H9 (cell line): ENCODE results near the gene PDE8A. TPM values are rescaled to one million over a fixed set of nuclear protein-coding genes. Genes with fewer than 3 reads are reported as not detected.

Source experiments
- DNase-seq: peaks from one replicate; pipeline ENCODE4 v3.0.0-alpha.2; 2017
- H2AFZ ChIP-seq: one replicate; pipeline ENCODE4 v1.6.1; 2013; ENCODE audit warnings: mild to moderate bottlenecking, low read length, control low read depth, moderate library complexity
- H2AK5ac ChIP-seq: 2 replicates; pipeline ENCODE4 v1.6.1; 2013; ENCODE audit warnings: low read length, control low read depth, mixed read lengths; ENCODE audit not compliant: insufficient read length
- H2BK120ac ChIP-seq: one replicate; pipeline ENCODE4 v1.6.1; 2013; ENCODE audit warnings: low read depth, mild to moderate bottlenecking, low read length, control low read depth, inconsistent platforms; ENCODE audit not compliant: poor library complexity, severe bottlenecking
- H2BK12ac ChIP-seq: 2 replicates; pipeline ENCODE4 v1.6.1; 2013; ENCODE audit warnings: low read length, control low read depth, mixed read lengths, low read depth; ENCODE audit not compliant: insufficient read length
- H2BK15ac ChIP-seq: 2 replicates; pipeline ENCODE4 v1.6.1; 2013; ENCODE audit warnings: low read depth, low read length, control low read depth
- H2BK20ac ChIP-seq: one replicate; pipeline ENCODE4 v1.6.1; 2013; ENCODE audit warnings: low read depth, mild to moderate bottlenecking, low read length, control low read depth, inconsistent platforms; ENCODE audit not compliant: poor library complexity, severe bottlenecking
- H2BK5ac ChIP-seq: 2 replicates; pipeline ENCODE4 v1.6.1; 2013; ENCODE audit warnings: low read length, control low read depth, mixed read lengths; ENCODE audit not compliant: insufficient read length
- H3K14ac ChIP-seq: 2 replicates; pipeline ENCODE4 v1.6.1; 2013; ENCODE audit warnings: low read length, control low read depth; ENCODE audit not compliant: insufficient read depth
- H3K18ac ChIP-seq: 2 replicates; pipeline ENCODE4 v1.6.1; 2013; ENCODE audit warnings: low read depth, mild to moderate bottlenecking, mixed read lengths, low read length, control low read depth; ENCODE audit not compliant: insufficient read length
- H3K23ac ChIP-seq: 2 replicates; pipeline ENCODE4 v1.6.1; 2013; ENCODE audit warnings: low read length, control low read depth, mixed read lengths, low read depth; ENCODE audit not compliant: insufficient read length
- H3K23me2 ChIP-seq: 2 replicates; pipeline ENCODE4 v1.6.1; 2013; ENCODE audit warnings: low read depth, mild to moderate bottlenecking, mixed read lengths, low read length, control low read depth; ENCODE audit not compliant: insufficient read length, poor library complexity, severe bottlenecking
- H3K27ac ChIP-seq: 2 replicates; pipeline ENCODE4 v1.5.1; 2013; ENCODE audit warnings: low read length, control low read depth, mixed read lengths, low read depth; ENCODE audit not compliant: insufficient read length
- H3K27me3 ChIP-seq: 2 replicates; pipeline ENCODE4 v1.6.1; 2013; ENCODE audit warnings: low read length, control low read depth, inconsistent platforms; ENCODE audit not compliant: insufficient read depth
- H3K4ac ChIP-seq: 2 replicates; pipeline ENCODE4 v1.6.1; 2013; ENCODE audit warnings: low read depth, mild to moderate bottlenecking, control low read depth, inconsistent platforms, low read length, moderate library complexity
- H3K4me1 ChIP-seq: 2 replicates; pipeline ENCODE4 v1.6.1; 2013; ENCODE audit warnings: low read length, control low read depth, inconsistent platforms; ENCODE audit not compliant: insufficient read depth
- H3K4me2 ChIP-seq: 2 replicates; pipeline ENCODE4 v1.6.1; 2013; ENCODE audit warnings: low read length, control low read depth, mixed read lengths; ENCODE audit not compliant: insufficient read length, insufficient read depth
- H3K56ac ChIP-seq: 2 replicates; pipeline ENCODE4 v1.6.1; 2013; ENCODE audit warnings: low read depth, mild to moderate bottlenecking, mixed read lengths, low read length, control low read depth; ENCODE audit not compliant: insufficient read length
- H3K79me1 ChIP-seq: 2 replicates; pipeline ENCODE4 v1.6.1; 2013; ENCODE audit warnings: low read depth, mild to moderate bottlenecking, moderate library complexity, low read length, control low read depth, inconsistent platforms; ENCODE audit not compliant: insufficient read depth, poor library complexity, severe bottlenecking
- H3K79me2 ChIP-seq: 2 replicates; pipeline ENCODE4 v1.6.1; 2013; ENCODE audit warnings: low read length, control low read depth, inconsistent platforms; ENCODE audit not compliant: insufficient read depth
- H3K9ac ChIP-seq: 2 replicates; pipeline ENCODE4 v1.6.1; 2013; ENCODE audit warnings: low read length, control low read depth, mixed read lengths; ENCODE audit not compliant: insufficient read length; ENCODE audit errors: extremely low read depth
- H3K9me3 ChIP-seq: one replicate; pipeline ENCODE4 v1.6.1; 2013; ENCODE audit warnings: low read depth, low read length, inconsistent platforms; ENCODE audit not compliant: control insufficient read depth
- H3T11ph ChIP-seq: one replicate; pipeline ENCODE4 v1.6.1; 2013; ENCODE audit warnings: mild to moderate bottlenecking, low read length, control low read depth, inconsistent platforms
- H4K20me1 ChIP-seq: one replicate; pipeline ENCODE4 v1.6.1; 2013; ENCODE audit not compliant: control insufficient read depth, insufficient read length, insufficient read depth
- H4K5ac ChIP-seq: 2 replicates; pipeline ENCODE4 v1.6.1; 2013; ENCODE audit warnings: low read depth, mild to moderate bottlenecking, mixed read lengths, low read length, control low read depth; ENCODE audit not compliant: insufficient read length
- H4K8ac ChIP-seq: replicated peaks from 2 replicates; pipeline ENCODE4 v1.6.1; 2013; ENCODE audit warnings: low read length, control low read depth, mixed read lengths, low read depth; ENCODE audit not compliant: insufficient read length
- H4K91ac ChIP-seq: 2 replicates; pipeline ENCODE4 v1.6.1; 2013; ENCODE audit warnings: low read depth, mild to moderate bottlenecking, moderate library complexity, mixed read lengths, low read length, control low read depth; ENCODE audit not compliant: insufficient read length
- H3K27ac Mint-ChIP-seq, 3 experiments: 2 replicates in 2 of 3; 3 replicates in 1 of 3; pipeline ENCODE4 v1.8.0; 2020 to 2021; ENCODE audit warnings: mixed read lengths in 3 of 3, mild to moderate bottlenecking in 1 of 3, moderate library complexity in 1 of 3
- H3K27me3 Mint-ChIP-seq: 2 replicates; pipeline ENCODE4 v1.8.0; 2021; ENCODE audit warnings: low read depth, mild to moderate bottlenecking, moderate library complexity, mixed read lengths
- H3K36me3 Mint-ChIP-seq, 3 experiments: 2 replicates in 2 of 3; 3 replicates in 1 of 3; pipeline ENCODE4 v1.8.0; 2020 to 2021; ENCODE audit warnings: low read depth in 3 of 3, mixed read lengths in 3 of 3; ENCODE audit not compliant: insufficient read depth in 1 of 3
- H3K4me1 Mint-ChIP-seq, 2 experiments: 2 replicates each; pipeline ENCODE4 v1.8.0; 2020; ENCODE audit warnings: mixed read lengths in 2 of 2
- H3K4me3 Mint-ChIP-seq, 2 experiments: 2 replicates in 1 of 2; 3 replicates in 1 of 2; pipeline ENCODE4 v1.8.0; 2020 to 2021; ENCODE audit warnings: mild to moderate bottlenecking in 2 of 2, mixed read lengths in 2 of 2, moderate library complexity in 1 of 2
- H3K9me3 Mint-ChIP-seq, 2 experiments: 2 replicates in 1 of 2; 3 replicates in 1 of 2; pipeline ENCODE4 v1.8.0; 2020; ENCODE audit warnings: mild to moderate bottlenecking in 2 of 2, mixed read lengths in 2 of 2, moderate library complexity in 1 of 2
- WGBS: extraction: QIAGEN DNeasy Blood & Tissue Kit; methylation state at CpG from one replicate; pipeline ENCODE4 v1.1.7; 2013; ENCODE audit warnings: missing lambda C conversion rate, low lambda C conversion rate, mixed read lengths; ENCODE audit not compliant: insufficient read length; ENCODE audit errors: extremely low coverage; 5-methylcytosine and 5-hydroxymethylcytosine counted together
- total RNA-seq: library from RNA; stranded (reverse); gene quantifications from 2 replicates; pipeline ENCODE4 v1.2.1, GENCODE V29; 2021
- TF ChIP-seq, protein P1 (sequence below): fragments of 200-600 bp; sonication (generic); conservative IDR thresholded peaks from 3 replicates; pipeline ENCODE4 v1.8.0; 2021; ENCODE audit warnings: antibody characterized with exemption, mild to moderate bottlenecking

The PDE8A gene
- total RNA-seq, 1 experiment from 2014 or later, result 9.3 TPM

DNA sequence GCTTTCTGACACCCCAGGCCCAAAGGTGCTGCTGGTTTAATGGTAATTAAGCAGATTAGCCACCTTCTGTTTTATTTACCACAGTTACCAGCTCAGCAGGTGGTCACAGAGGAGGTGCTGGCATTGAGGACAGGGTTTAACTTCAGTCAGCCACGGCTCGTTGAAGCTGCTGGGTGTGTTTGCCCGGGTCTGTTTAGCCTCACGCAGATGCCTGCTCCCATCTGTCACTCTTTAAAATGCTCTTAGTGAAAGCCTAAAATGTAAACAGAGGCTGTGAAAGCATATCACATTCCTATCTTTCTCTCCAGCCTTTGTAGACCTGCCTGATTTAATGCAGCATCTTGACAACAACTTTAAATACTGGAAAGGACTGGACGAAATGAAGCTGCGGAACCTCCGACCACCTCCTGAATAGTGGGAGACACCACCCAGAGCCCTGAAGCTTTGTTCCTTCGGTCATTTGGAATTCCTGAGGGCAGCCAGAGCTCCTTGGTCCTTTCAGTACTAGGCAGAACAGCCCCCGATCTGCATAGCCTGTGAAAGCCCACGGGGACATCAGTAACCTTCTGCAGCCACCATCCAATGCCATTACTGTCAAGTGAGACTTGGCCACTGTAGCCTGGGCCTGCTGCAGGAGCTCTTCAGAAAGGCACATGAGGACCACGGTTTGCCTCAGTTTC lies 156.0 kb downstream of the PDE8A start:
- H3K27me3 Mint-ChIP-seq, result no peaks in the 10 kb centered on the region
- no peak overlapping the region for H2BK120ac ChIP-seq
- no peak overlapping the region for H2BK20ac ChIP-seq
- WGBS, result no CpG with 5 or more reads among the region's 11 CpGs
- no peak overlapping the region for H3K27ac ChIP-seq
- no peak overlapping the region for H2BK12ac ChIP-seq
- H2AK5ac ChIP-seq, result no peak overlapping the region
- H3K23ac ChIP-seq, result no peak overlapping the region
- H3K4me1 Mint-ChIP-seq, result peaks cover 12 to 14% of the 10 kb centered on the region in 2 experiments
- no peak overlapping the region for H3K4me2 ChIP-seq
- no peak overlapping the region; a peak in 1 of 7 replicates for H3K27ac Mint-ChIP-seq
- H4K91ac ChIP-seq, result no peak overlapping the region
- H4K5ac ChIP-seq, result no peak overlapping the region
- no peak overlapping the region for H2AFZ ChIP-seq
- no peak overlapping the region for H3K56ac ChIP-seq
- no peak overlapping the region for H4K8ac ChIP-seq
- H2BK15ac ChIP-seq, result no peak overlapping the region
- TF ChIP-seq, protein P1, sequence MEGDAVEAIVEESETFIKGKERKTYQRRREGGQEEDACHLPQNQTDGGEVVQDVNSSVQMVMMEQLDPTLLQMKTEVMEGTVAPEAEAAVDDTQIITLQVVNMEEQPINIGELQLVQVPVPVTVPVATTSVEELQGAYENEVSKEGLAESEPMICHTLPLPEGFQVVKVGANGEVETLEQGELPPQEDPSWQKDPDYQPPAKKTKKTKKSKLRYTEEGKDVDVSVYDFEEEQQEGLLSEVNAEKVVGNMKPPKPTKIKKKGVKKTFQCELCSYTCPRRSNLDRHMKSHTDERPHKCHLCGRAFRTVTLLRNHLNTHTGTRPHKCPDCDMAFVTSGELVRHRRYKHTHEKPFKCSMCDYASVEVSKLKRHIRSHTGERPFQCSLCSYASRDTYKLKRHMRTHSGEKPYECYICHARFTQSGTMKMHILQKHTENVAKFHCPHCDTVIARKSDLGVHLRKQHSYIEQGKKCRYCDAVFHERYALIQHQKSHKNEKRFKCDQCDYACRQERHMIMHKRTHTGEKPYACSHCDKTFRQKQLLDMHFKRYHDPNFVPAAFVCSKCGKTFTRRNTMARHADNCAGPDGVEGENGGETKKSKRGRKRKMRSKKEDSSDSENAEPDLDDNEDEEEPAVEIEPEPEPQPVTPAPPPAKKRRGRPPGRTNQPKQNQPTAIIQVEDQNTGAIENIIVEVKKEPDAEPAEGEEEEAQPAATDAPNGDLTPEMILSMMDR, result no peak
- peaks cover 1 to 2% of the 10 kb centered on the region in 2 experiments; a peak in 2 of 5 replicates for H3K9me3 Mint-ChIP-seq
- no peak overlapping the region for H3K9ac ChIP-seq
- no peak overlapping the region for H3K4ac ChIP-seq
- no peaks in the 10 kb centered on the region for H4K20me1 ChIP-seq
- no peaks in the 10 kb centered on the region for H3K79me1 ChIP-seq
- no peak overlapping the region for H3K18ac ChIP-seq
- H3K79me2 ChIP-seq, result no peaks in the 10 kb centered on the region
- no peak overlapping the region; the same call in 1 of the 2 replicates for H3K14ac ChIP-seq
- no peaks in the 10 kb centered on the region for H3K4me1 ChIP-seq
- H2BK5ac ChIP-seq, result no peak overlapping the region
- H3K4me3 Mint-ChIP-seq, result no peak overlapping the region
- H3K27me3 ChIP-seq, result no peaks in the 10 kb centered on the region
- no peaks in the 10 kb centered on the region for H3K9me3 ChIP-seq
- DNase-seq, result no peak
- H3K36me3 Mint-ChIP-seq, result peaks cover 4 to 6% (median 6%) of the 10 kb centered on the region in 3 experiments
- H3K23me2 ChIP-seq, result no peaks in the 10 kb centered on the region
- no peak overlapping the region for H3T11ph ChIP-seq
